Prostate gland (tissue), 2 donors: ENCODE results near the gene DNAH6. TPM values are rescaled to one million over a fixed set of nuclear protein-coding genes. Genes with fewer than 3 reads are reported as not detected.

Experiments
- DNase-seq: peaks from one replicate; pipeline ENCODE4 v3.0.0-alpha.2; 2019; ENCODE audit warnings: low spot score
- H3K27ac ChIP-seq, 2 donors: fragments of 200-600 bp; sonication (generic); 2 replicates each; pipeline ENCODE4 v1.5.1; 2017 to 2019
- H3K27me3 ChIP-seq: fragments of 200-600 bp; sonication (generic); replicated peaks from 2 replicates; pipeline ENCODE4 v1.5.1; 2019; ENCODE audit not compliant: insufficient read depth
- H3K36me3 ChIP-seq, 2 donors: fragments of 200-600 bp; sonication (generic); 1 replicate in 1 of 2; 2 replicates in 1 of 2; pipeline versions ENCODE4 v1.5.1 to v1.8.1; 2017 to 2019
- H3K4me1 ChIP-seq: fragments of 200-600 bp; sonication (generic); replicated peaks from 2 replicates; pipeline ENCODE4 v1.5.1; 2019
- H3K4me3 ChIP-seq, 2 donors: fragments of 200-600 bp; sonication (generic); 2 replicates each; pipeline ENCODE4 v1.5.1; 2017 to 2019
- H3K9me3 ChIP-seq: fragments of 200-600 bp; sonication (generic); 2 replicates; pipeline ENCODE4 v1.5.1; 2017
- CTCF ChIP-seq, 4 experiments: fragments of 200-600 bp in 2 of 4; fragments of 450-650 bp in 2 of 4; sonication (generic) in 2 of 4; IDR thresholded peaks; 1 replicate in 3 of 4; 2 replicates in 1 of 4; pipeline ENCODE4 v1.5.1; 2016 to 2019; ENCODE audit warnings: antibody characterized with exemption in 4 of 4, mild to moderate bottlenecking in 2 of 4, moderate library complexity in 2 of 4
- POLR2A ChIP-seq: fragments of 450-650 bp; IDR thresholded peaks from one replicate; pipeline ENCODE4 v1.6.1; 2016; ENCODE audit warnings: antibody characterized with exemption, mild to moderate bottlenecking
- POLR2AphosphoS5 ChIP-seq: sonication (generic); formaldehyde crosslinking; IDR thresholded peaks from one replicate; pipeline ENCODE4 v1.6.1; 2017; ENCODE audit warnings: antibody characterized with exemption
- WGBS: methylation state at CpG from one replicate; pipeline ENCODE4 v1.1.5; 2018; 5-methylcytosine and 5-hydroxymethylcytosine counted together
- intact Hi-C: fragments of 100-400 bp; cut with DNase I; formaldehyde crosslinking; loops from one replicate; pipeline ENCODE4 v1.14.2; 2022
- total RNA-seq, 2 donors: library from RNA; depleted of rRNA; stranded (reverse); fragments of >200 nt; gene quantifications; one replicate each; pipeline ENCODE4 v1.1.0, GENCODE V29; 2016

The DNAH6 gene
- total RNA-seq, 2 donors from 2014 or later: 1.1 to 4.9 TPM

GRCh38 chr2:84636080-84636971 lies 120.0 kb downstream of the DNAH6 start:
- Histone ChIP-seq H3K27me3 (no peaks in the 10 kb centered on the region), H3K9me3 (no peaks in the 10 kb centered on the region), H3K36me3 (no peaks in the 10 kb centered on the region), H3K4me1 (no peaks in the 10 kb centered on the region), H3K4me3 (no peak overlapping the region), H3K27ac (no peak overlapping the region)
- TF ChIP-seq POLR2AphosphoS5 (no peak), POLR2A (no peak), CTCF (IDR thresholded peaks at IDR 0.05) (no peak)
- 91% methylated on average over 2 of the region's 2 CpGs for WGBS
- DNase-seq: no peak
- intact Hi-C loops: no loop called here

GRCh38 chr2:84639751-84640150 lies 123.5 kb downstream of the DNAH6 start:
- TF ChIP-seq POLR2A: no peak
- no peak overlapping the region for H3K27ac ChIP-seq
- WGBS: 80% methylated on average over 5 of the region's 5 CpGs
- no peak for DNase-seq
- H3K27me3 ChIP-seq: no peaks in the 10 kb centered on the region
- intact Hi-C loops: no loop called here
- no peaks in the 10 kb centered on the region for H3K36me3 ChIP-seq
- no peaks in the 10 kb centered on the region for H3K9me3 ChIP-seq
- H3K4me1 ChIP-seq: no peaks in the 10 kb centered on the region
- no peak overlapping the region for H3K4me3 ChIP-seq

GRCh38 chr2:84640411-84640810 lies 124.1 kb downstream of the DNAH6 start:
- DNase-seq: no peak
- Histone ChIP-seq H3K36me3 (no peaks in the 10 kb centered on the region), H3K4me1 (no peaks in the 10 kb centered on the region), H3K27me3 (no peaks in the 10 kb centered on the region), H3K27ac (no peak overlapping the region), H3K4me3 (no peak overlapping the region), H3K9me3 (no peaks in the 10 kb centered on the region)
- TF ChIP-seq POLR2AphosphoS5 (no peak), CTCF (IDR thresholded peaks at IDR 0.05) (no peak), POLR2A (no peak)
- 84% methylated on average over 2 of the region's 2 CpGs for WGBS
- intact Hi-C loops: no loop called here

- no peak for TF ChIP-seq POLR2A
- no peak for TF ChIP-seq CTCF (IDR thresholded peaks at IDR 0.05)
- no peak for TF ChIP-seq POLR2AphosphoS5
- Histone ChIP-seq H3K9me3 (no peaks in the 10 kb centered on the region), H3K36me3 (no peaks in the 10 kb centered on the region), H3K4me1 (no peaks in the 10 kb centered on the region), H3K4me3 (no peak overlapping the region), H3K27me3 (no peaks in the 10 kb centered on the region), H3K27ac (no peak overlapping the region)
- intact Hi-C loops: no loop called here
- no peak for DNase-seq
- WGBS: 97% methylated on average over 1 of the region's 1 CpG
These were observed 124.7 kb downstream of the DNAH6 start for GRCh38 chr2:84641021-84641420.

- Histone ChIP-seq H3K4me1 (no peaks in the 10 kb centered on the region), H3K27me3 (no peaks in the 10 kb centered on the region), H3K9me3 (no peaks in the 10 kb centered on the region), H3K27ac (no peak overlapping the region), H3K36me3 (no peaks in the 10 kb centered on the region), H3K4me3 (no peak overlapping the region)
- TF ChIP-seq CTCF (IDR thresholded peaks at IDR 0.05): no peak
- no peak for TF ChIP-seq POLR2AphosphoS5
- no peak for TF ChIP-seq POLR2A
- DNase-seq: no peak
- intact Hi-C loops: no loop called here
- 92% methylated on average over 3 of the region's 3 CpGs for WGBS
These were observed 127.7 kb downstream of the DNAH6 start for GRCh38 chr2:84643991-84644390.
